ENCODE data around the gene KLHDC7B.

The KLHDC7B gene

GRCh38 chr22:50576806-50577696 lies 31.4 kb downstream of the KLHDC7B start:
- no peak for DNase-seq

- no peak for DNase-seq
These were observed 31.9 kb downstream of the KLHDC7B start for GRCh38 chr22:50577697-50577986.

GRCh38 chr22:50577987-50578775 lies 32.5 kb downstream of the KLHDC7B start, which contains the start of gene CPT1B:
Gene CPT1B, minus strand, starts transcription at chr22:50578427. Its CDS starts 512 bp downstream, at chr22:50577915.
- no peak for DNase-seq

- no peak for DNase-seq
These were observed 33.1 kb downstream of the KLHDC7B start for GRCh38 chr22:50578776-50579310.

GRCh38 chr22:50579752-50580151 lies 34.1 kb downstream of the KLHDC7B start:
- no peak for DNase-seq

- no peak for DNase-seq
These were observed 35.6 kb downstream of the KLHDC7B start for GRCh38 chr22:50581031-50581949.

- DNase-seq = peak; percentile 52
These were observed 36.3 kb downstream of the KLHDC7B start for GRCh38 chr22:50581950-50582492.

GRCh38 chr22:50582493-50583293 lies 37.0 kb downstream of the KLHDC7B start, which contains the start of gene CHKB:
Gene CHKB, minus strand, starts transcription at chr22:50582849. Its CDS starts 68 bp downstream, at chr22:50582781.
- peak; percentile 100 for DNase-seq

- DNase-seq = no peak
These were observed 37.7 kb downstream of the KLHDC7B start for GRCh38 chr22:50583294-50583861.

- no peak for DNase-seq
These were observed 38.7 kb downstream of the KLHDC7B start for GRCh38 chr22:50584106-50585096.

- DNase-seq = no peak
These were observed 39.5 kb downstream of the KLHDC7B start for GRCh38 chr22:50585238-50585637.

- DNase-seq = no peak
These were observed 40.1 kb downstream of the KLHDC7B start for GRCh38 chr22:50585781-50586180.

- DNase-seq = no peak
These were observed 40.7 kb downstream of the KLHDC7B start for GRCh38 chr22:50586416-50586815.

- no peak for DNase-seq
These were observed 41.7 kb downstream of the KLHDC7B start for GRCh38 chr22:50587407-50587806.

- DNase-seq = no peak
These were observed 49.5 kb downstream of the KLHDC7B start for GRCh38 chr22:50595189-50595588.

- no peak for DNase-seq
These were observed 51.4 kb downstream of the KLHDC7B start for GRCh38 chr22:50597097-50597496.

- peak; percentile 36 for DNase-seq
These were observed 54.2 kb downstream of the KLHDC7B start for GRCh38 chr22:50599816-50600455.

- no peak for DNase-seq
These were observed 54.8 kb downstream of the KLHDC7B start, which contains the start of gene MAPK8IP2 for GRCh38 chr22:50600538-50600937. Gene MAPK8IP2, plus strand, starts transcription at chr22:50600793. Its CDS starts 26 bp downstream, at chr22:50600819.

Measured in activated CD4-positive, alpha-beta T cell treated with anti-CD3 and anti-CD28 coated beads, Interleukin-2, Interleukin-6, amounts not matched to agents 100 ng/mL and 50 ng/mL, durations not matched to agents 16 hours and 8 hours (primary cell).